Epithelial cell of esophagus (primary cell): Measurements from ENCODE around the gene ZNF217.
"Not testable (repeated sequence)": the region's sequence is repeated elsewhere in the genome, so short reads cannot be mapped to it uniquely, and the experiment has no call there.

ENCODE experiments used
- DNase-seq: peaks from one replicate; pipeline ENCODE4 v3.0.0; 2010; ENCODE audit warnings: low read depth
- H3K4me3 ChIP-seq: 2 replicates; pipeline ENCODE4 v1.5.1; 2011; ENCODE audit warnings: mild to moderate bottlenecking, low read length, control low read depth
- CTCF ChIP-seq: IDR thresholded peaks from 2 replicates; pipeline ENCODE4 v1.5.1; 2011; ENCODE audit warnings: low read depth, mild to moderate bottlenecking, low read length, control low read depth, inconsistent platforms; ENCODE audit not compliant: insufficient read depth; ENCODE audit errors: missing control alignments

Gene ZNF217

GRCh38 chr20:53623454-53624211 lies 30.0 kb upstream of the ZNF217 start:
- H3K4me3 ChIP-seq: peak overlapping the region; percentile 24
- peak; percentile 69 for DNase-seq
- TF ChIP-seq CTCF: no peak

- no peak for TF ChIP-seq CTCF
- H3K4me3 ChIP-seq: peak overlapping the region; percentile 24
- DNase-seq: no peak
Observed at GRCh38 chr20:53623134-53623453, 29.5 kb upstream of the ZNF217 start.

- no peak for DNase-seq
- TF ChIP-seq CTCF: no peak
- no peak overlapping the region for H3K4me3 ChIP-seq
Observed at GRCh38 chr20:53622247-53623133, 28.9 kb upstream of the ZNF217 start.

GRCh38 chr20:53621482-53622246 lies 28.0 kb upstream of the ZNF217 start:
- no peak for TF ChIP-seq CTCF
- peak; percentile 93 for DNase-seq
- no peak overlapping the region for H3K4me3 ChIP-seq

GRCh38 chr20:53618490-53619000 lies 24.9 kb upstream of the ZNF217 start:
- DNase-seq, H3K4me3 ChIP-seq: not testable (repeated sequence)

GRCh38 chr20:53617791-53618489 lies 24.3 kb upstream of the ZNF217 start:
- DNase-seq: peak; percentile 34
- no peak overlapping the region for H3K4me3 ChIP-seq
- no peak for TF ChIP-seq CTCF

- not testable (repeated sequence) for H3K4me3 ChIP-seq, DNase-seq
Observed at GRCh38 chr20:53616489-53616888, 22.9 kb upstream of the ZNF217 start.
